ENCODE results near the gene TCF7L2. TPM values are rescaled to one million over a fixed set of nuclear protein-coding genes. Genes with fewer than 3 reads are reported as not detected.

Gene TCF7L2
- polyA plus RNA-seq, 1 experiment, result 6.3 TPM

- DNase-seq (ENCODE audit: low read depth, low spot score), result peak; percentile 84
- CTCF ChIA-PET, result interaction anchor here (0.7 to 1.2 kb wide), 2 partner anchors 427 to 1980 kb away, joined by 4 read pairs; partner anchors contain the start of gene TRUB1
- Histone ChIP-seq H3K4me3 (ENCODE audit: low read depth, low read length) (0 out of 2 replicates have a peak overlapping the region, but pooled peaks have one; percentile 2), H3K9me3 (ENCODE audit: control insufficient read depth, insufficient read depth, low read length) (no peaks in the 10 kb centered on the region), H3K27ac (ENCODE audit: low read depth, low read length) (peak overlapping the region; percentile 83), H3K27me3 (ENCODE audit: control insufficient read depth, insufficient read depth, low read length) (no peaks in the 10 kb centered on the region)
- TF ChIP-seq, protein P1, sequence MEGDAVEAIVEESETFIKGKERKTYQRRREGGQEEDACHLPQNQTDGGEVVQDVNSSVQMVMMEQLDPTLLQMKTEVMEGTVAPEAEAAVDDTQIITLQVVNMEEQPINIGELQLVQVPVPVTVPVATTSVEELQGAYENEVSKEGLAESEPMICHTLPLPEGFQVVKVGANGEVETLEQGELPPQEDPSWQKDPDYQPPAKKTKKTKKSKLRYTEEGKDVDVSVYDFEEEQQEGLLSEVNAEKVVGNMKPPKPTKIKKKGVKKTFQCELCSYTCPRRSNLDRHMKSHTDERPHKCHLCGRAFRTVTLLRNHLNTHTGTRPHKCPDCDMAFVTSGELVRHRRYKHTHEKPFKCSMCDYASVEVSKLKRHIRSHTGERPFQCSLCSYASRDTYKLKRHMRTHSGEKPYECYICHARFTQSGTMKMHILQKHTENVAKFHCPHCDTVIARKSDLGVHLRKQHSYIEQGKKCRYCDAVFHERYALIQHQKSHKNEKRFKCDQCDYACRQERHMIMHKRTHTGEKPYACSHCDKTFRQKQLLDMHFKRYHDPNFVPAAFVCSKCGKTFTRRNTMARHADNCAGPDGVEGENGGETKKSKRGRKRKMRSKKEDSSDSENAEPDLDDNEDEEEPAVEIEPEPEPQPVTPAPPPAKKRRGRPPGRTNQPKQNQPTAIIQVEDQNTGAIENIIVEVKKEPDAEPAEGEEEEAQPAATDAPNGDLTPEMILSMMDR (IDR thresholded peaks at IDR 0.05; ENCODE audit: low read depth, low read length), result no peak
- POLR2A ChIA-PET, result interaction anchor here (0.5 to 1.3 kb wide), 5 partner anchors 8 to 172 kb away, joined by 3 to 9 read pairs (median 3); partner anchors contain the start of gene TCF7L2
Observed at GRCh38 chr10:112958275-112958995, 8.4 kb downstream of the TCF7L2 start.

- DNase-seq (ENCODE audit: low read depth, low spot score), result no peak
- TF ChIP-seq, protein P1 (IDR thresholded peaks at IDR 0.05; ENCODE audit: low read depth, low read length), result no peak
- ChIA-PET POLR2A (interaction anchor here (0.6 to 1.2 kb wide), 3 partner anchors 9 to 142 kb away, joined by 5 to 18 read pairs (median 9); partner anchors contain the start of gene TCF7L2), CTCF (interaction anchor here (0.6 to 1.4 kb wide), 4 partner anchors 9 to 1979 kb away, joined by 3 to 5 read pairs (median 4); partner anchors contain the start of genes TCF7L2 and TRUB1)
- no peak overlapping the region for H3K4me3 ChIP-seq (ENCODE audit: low read depth, low read length)
- peak overlapping the region; percentile 22 for H3K27ac ChIP-seq (ENCODE audit: low read depth, low read length)
- no peaks in the 10 kb centered on the region for H3K27me3 ChIP-seq (ENCODE audit: control insufficient read depth, insufficient read depth, low read length)
- no peaks in the 10 kb centered on the region for H3K9me3 ChIP-seq (ENCODE audit: control insufficient read depth, insufficient read depth, low read length)
Observed at GRCh38 chr10:112959207-112959838, 9.3 kb downstream of the TCF7L2 start.

- DNase-seq (ENCODE audit: low read depth, low spot score), result no peak
- Histone ChIP-seq H3K27me3 (ENCODE audit: control insufficient read depth, insufficient read depth, low read length) (no peaks in the 10 kb centered on the region), H3K9me3 (ENCODE audit: control insufficient read depth, insufficient read depth, low read length) (no peaks in the 10 kb centered on the region), H3K4me3 (ENCODE audit: low read depth, low read length) (no peak overlapping the region), H3K27ac (ENCODE audit: low read depth, low read length) (no peak overlapping the region)
- CTCF ChIA-PET, result interaction anchor here (1.3 to 1.4 kb wide), 2 partner anchors 10 to 239 kb away, joined by 3 to 5 read pairs; partner anchors contain the start of gene TCF7L2
- POLR2A ChIA-PET, result interaction anchor here (0.6 kb wide), 1 partner anchor 141 kb away, joined by 18 read pairs; no protein-coding TSS in a partner anchor
- TF ChIP-seq, protein P1 (IDR thresholded peaks at IDR 0.05; ENCODE audit: low read depth, low read length), result no peak
Observed at GRCh38 chr10:112960151-112960681, 10.2 kb downstream of the TCF7L2 start.

DNA sequence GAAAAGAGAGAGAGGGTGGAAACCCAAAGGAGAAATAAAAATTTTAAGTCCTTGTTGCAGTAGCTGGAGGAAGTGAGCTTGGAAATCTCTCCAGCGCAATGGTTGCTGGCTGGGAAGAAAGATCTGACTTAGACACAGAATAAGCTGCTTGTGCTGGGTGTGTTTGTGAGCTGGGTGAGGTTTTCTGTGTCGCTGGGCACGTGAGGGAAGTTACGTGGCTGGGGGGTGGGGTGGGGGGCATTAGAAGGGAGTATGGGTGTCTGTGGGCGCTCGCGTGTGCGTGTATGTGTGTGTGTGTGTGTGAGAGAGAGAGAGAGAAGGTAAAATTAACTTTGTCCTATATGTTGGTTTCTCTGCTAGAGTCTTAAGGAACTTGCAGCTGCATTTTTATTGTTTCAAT lies 11.6 kb downstream of the TCF7L2 start:
- H3K4me3 ChIP-seq (ENCODE audit: low read depth, low read length), result no peak overlapping the region
- ChIA-PET CTCF (interaction anchor here (1.0 kb wide), 1 partner anchor 490 kb away, joined by 4 read pairs; no protein-coding TSS in a partner anchor), POLR2A (no interaction called here)
- TF ChIP-seq, protein P1 (IDR thresholded peaks at IDR 0.05; ENCODE audit: low read depth, low read length), result no peak
- no peak for DNase-seq (ENCODE audit: low read depth, low spot score)
- no peaks in the 10 kb centered on the region for H3K27me3 ChIP-seq (ENCODE audit: control insufficient read depth, insufficient read depth, low read length)
- no peak overlapping the region for H3K27ac ChIP-seq (ENCODE audit: low read depth, low read length)
- H3K9me3 ChIP-seq (ENCODE audit: control insufficient read depth, insufficient read depth, low read length), result no peaks in the 10 kb centered on the region
